K562 (cell line): ENCODE results near the gene BCAP31. TPM values are rescaled to one million over a fixed set of nuclear protein-coding genes. Genes with fewer than 3 reads are reported as not detected.

Source experiments
- ATAC-seq: fragments of 200-7000 bp; cut with Tn5 transposase; 3 replicates; pipeline ENCODE4 v1.9.1; 2020; ENCODE audit warnings: moderate library complexity
- BruUV-seq: library from RNA; stranded (reverse); fragments of 400-500 nt; replicated peaks from 2 replicates; lab custom pipeline; 2021; lab: Mats Ljungman, UMichigan
- CTCF ChIA-PET: fragments of 300-600 bp; formaldehyde crosslinking; extraction: SDS; loops from one replicate; lab custom pipeline; 2021; ENCODE audit warnings: low intra/inter-chr PET ratio; lab: Yijun Ruan, JAX
- POLR2A ChIA-PET: fragments of 300-600, 350-650 bp; sonication (Branson Sonifier 250); formaldehyde crosslinking; extraction: SDS; loops from one replicate; lab custom pipeline; 2021; ENCODE audit warnings: antibody characterized with exemption, inconsistent platforms; lab: Yijun Ruan, JAX
- DNase-seq, 4 experiments: peaks; one replicate each; pipeline versions ENCODE4 v3.0.0 to v3.0.0-alpha.2; 2011 to 2018; ENCODE audit warnings: low spot score in 3 of 4, mixed read lengths in 3 of 4; ENCODE audit errors: extremely low read depth in 1 of 4
- FAIRE-seq: peaks from 2 replicates; lab custom pipeline; 2011; peaks lifted over from hg19 to GRCh38; lab: Jason Lieb, UNC
- H2AFZ ChIP-seq: 2 replicates; pipeline ENCODE4 v1.6.0; 2011; ENCODE audit warnings: low read depth, low read length, control low read depth, inconsistent platforms
- H3K27ac ChIP-seq: fragments of 200-600 bp; 3 replicates; pipeline ENCODE4 v1.8.0; 2011; ENCODE audit warnings: low read depth, mild to moderate bottlenecking, control low read depth, inconsistent platforms, low read length, moderate library complexity, mixed read lengths; ENCODE audit errors: extremely low read depth
- H3K27me3 ChIP-seq, 2 experiments: fragments of 300-600 bp in 1 of 2; 2 replicates in 1 of 2; 3 replicates in 1 of 2; pipeline versions ENCODE4 v1.6.0 to v1.8.0; 2011; ENCODE audit warnings: inconsistent platforms in 2 of 2, low read length in 2 of 2, mild to moderate bottlenecking in 1 of 2, mixed read lengths in 1 of 2, moderate library complexity in 1 of 2; ENCODE audit not compliant: control insufficient read depth in 2 of 2, insufficient read depth in 2 of 2
- H3K36me3 ChIP-seq: fragments of 300-600 bp; 3 replicates; pipeline ENCODE4 v1.8.0; 2011; ENCODE audit warnings: mild to moderate bottlenecking, low read length, inconsistent platforms; ENCODE audit not compliant: control insufficient read depth, insufficient read depth
- H3K4me1 ChIP-seq, 2 experiments: fragments of 200-600 bp in 1 of 2; replicated peaks in 1 of 2; 2 replicates in 1 of 2; 3 replicates in 1 of 2; pipeline versions ENCODE4 v1.5.1 to v1.8.0; 2011; ENCODE audit warnings: inconsistent platforms in 2 of 2, low read length in 2 of 2, mild to moderate bottlenecking in 1 of 2, mixed read lengths in 1 of 2, moderate library complexity in 1 of 2; ENCODE audit not compliant: control insufficient read depth in 2 of 2, insufficient read depth in 2 of 2
- H3K4me2 ChIP-seq: 2 replicates; pipeline ENCODE4 v1.6.1; 2011; ENCODE audit warnings: low read length, control low read depth, inconsistent platforms, mixed read lengths; ENCODE audit not compliant: insufficient read depth
- H3K4me3 ChIP-seq: fragments of 200-600 bp; sonication (generic), shearing (Covaris generic); 2 replicates; pipeline ENCODE4 v1.5.1; 2016; ENCODE audit warnings: control low read depth, inconsistent platforms
- H3K79me2 ChIP-seq: fragments of 200-600 bp; 3 replicates; pipeline ENCODE4 v1.8.0; 2011; ENCODE audit warnings: low read length, inconsistent platforms; ENCODE audit not compliant: control insufficient read depth, insufficient read depth
- H3K9ac ChIP-seq, 2 experiments: 2 replicates each; pipeline versions ENCODE4 v1.6.0 to v1.6.1; 2011; ENCODE audit warnings: low read depth in 2 of 2, low read length in 2 of 2, control low read depth in 1 of 2, inconsistent platforms in 1 of 2, mild to moderate bottlenecking in 1 of 2, mixed read lengths in 1 of 2; ENCODE audit not compliant: insufficient read depth in 1 of 2
- H3K9me1 ChIP-seq: one replicate; pipeline ENCODE4 v1.6.0; 2011; ENCODE audit warnings: inconsistent platforms, mild to moderate bottlenecking, low read length, moderate library complexity; ENCODE audit not compliant: control insufficient read depth, insufficient read depth
- H3K9me3 ChIP-seq: replicated peaks from 2 replicates; pipeline ENCODE4 v1.5.1; 2011; ENCODE audit warnings: low read depth, low read length, inconsistent platforms; ENCODE audit not compliant: control insufficient read depth, insufficient read depth
- H4K20me1 ChIP-seq: replicated peaks from 2 replicates; pipeline ENCODE4 v1.6.1; 2011; ENCODE audit warnings: low read length, inconsistent platforms, mixed read lengths; ENCODE audit not compliant: control insufficient read depth, insufficient read depth
- BRCA1 ChIP-seq, 2 experiments: fragments of 450-650 bp in 1 of 2; sonication (generic) in 1 of 2; formaldehyde crosslinking in 1 of 2; IDR thresholded peaks; 2 replicates each; pipeline versions ENCODE4 v1.5.0 to v1.6.1; 2017 to 2020; ENCODE audit warnings: mild to moderate bottlenecking in 1 of 2, missing genetic modification reagents in 1 of 2
- EP400 ChIP-seq: fragments of 450-650 bp; IDR thresholded peaks from 2 replicates; pipeline ENCODE4 v1.6.1; 2017; ENCODE audit warnings: antibody characterized with exemption, mild to moderate bottlenecking, moderate library complexity
- ETV5 ChIP-seq: sonication (generic); formaldehyde crosslinking; IDR thresholded peaks from 2 replicates; pipeline ENCODE4 v1.4.0; 2020; ENCODE audit warnings: low read depth, mild to moderate bottlenecking, missing genetic modification reagents
- KLF6 ChIP-seq: fragments of 250-450 bp; sonication (Bioruptor Pico); IDR thresholded peaks from 2 replicates; pipeline ENCODE4 v1.4.0; 2020; ENCODE audit warnings: mild to moderate bottlenecking, moderate library complexity, borderline replicate concordance
- NR3C1 ChIP-seq: sonication (generic); formaldehyde crosslinking; IDR thresholded peaks from 2 replicates; pipeline ENCODE4 v1.8.1; 2022; ENCODE audit warnings: missing genetic modification reagents
- POLR2G ChIP-seq: fragments of 200-400 bp; formaldehyde crosslinking; IDR thresholded peaks from 2 replicates; pipeline ENCODE4 v1.6.1; 2017; ENCODE audit warnings: low read depth, mild to moderate bottlenecking, antibody characterized with exemption, low read length, moderate library complexity
- SMARCC2 ChIP-seq: fragments of 450-650 bp; IDR thresholded peaks from 2 replicates; pipeline ENCODE4 v1.6.1; 2017; ENCODE audit warnings: antibody characterized with exemption, moderate library complexity, mild to moderate bottlenecking, low read depth
- ZNF444 ChIP-seq: fragments of 250-450 bp; sonication (Bioruptor Pico); IDR thresholded peaks from 2 replicates; pipeline ENCODE4 v1.4.0; 2020; ENCODE audit warnings: mild to moderate bottlenecking, moderate library complexity
- WGBS: fragments of 100-300 bp; shearing (Covaris generic); methylation state at CpG from one replicate; pipeline ENCODE4 v1.1.6; 2016; ENCODE audit warnings: low coverage, mixed read lengths; ENCODE audit not compliant: insufficient coverage; ENCODE audit errors: missing lambda C conversion rate; 5-methylcytosine and 5-hydroxymethylcytosine counted together
- in situ Hi-C: fragments of 300-500 bp; cut with MboI; formaldehyde crosslinking; loops from 4 replicates; pipeline ENCODE4 v1.15.0; 2018; ENCODE audit warnings: inconsistent platforms, mixed read lengths
- intact Hi-C: fragments of 100-400 bp; cut with micrococcal nuclease; formaldehyde crosslinking; loops from 2 replicates; pipeline ENCODE4 v1.14.2; 2022
- polyA plus RNA-seq, 8 experiments: library from polyadenylated mRNA; depleted of rRNA in 4 of 8; stranded (reverse) in 5 of 8; unstranded in 3 of 8; fragments of >200 nt; fragmentation: Nextera tagmentation in 2 of 8; fragmentation: Illumina TruSeq in 1 of 8; extraction: Ambion mirVana in 2 of 8; extraction: Trizol in 1 of 8; gene quantifications; 2 replicates each; pipeline versions ENCODE4 v1.2.1 to v1.2.3, GENCODE V29; 2011 to 2014; ENCODE audit warnings: inconsistent platforms in 1 of 8, missing spikeins in 1 of 8
- total RNA-seq, 7 experiments: library from RNA; depleted of rRNA in 6 of 7; stranded (reverse); fragments of >200 nt in 6 of 7; fragmentation: Illumina TruSeq in 2 of 7; extraction: Trizol in 2 of 7; gene quantifications; 2 replicates each; pipeline versions ENCODE4 v1.2.1 to v1.2.3, GENCODE V29; 2011 to 2021; ENCODE audit warnings: low replicate concordance in 1 of 7
- TF ChIP-seq, protein P1 (sequence below): fragments of 450-650 bp; IDR thresholded peaks from 2 replicates; pipeline ENCODE4 v1.6.1; 2018; ENCODE audit not compliant: partially characterized antibody
- TF ChIP-seq, protein P2 (sequence below): fragments of 450-650 bp; formaldehyde crosslinking; IDR thresholded peaks from 2 replicates; pipeline ENCODE4 v1.4.0; 2020; ENCODE audit warnings: mild to moderate bottlenecking, mixed read lengths

Gene BCAP31
- total and polyA plus RNA-seq, 9 of the 15 experiments (the other 6 are each of a cell fraction or from before 2014, with no cell fraction given) = 156 to 683 (median 188) TPM

DNA sequence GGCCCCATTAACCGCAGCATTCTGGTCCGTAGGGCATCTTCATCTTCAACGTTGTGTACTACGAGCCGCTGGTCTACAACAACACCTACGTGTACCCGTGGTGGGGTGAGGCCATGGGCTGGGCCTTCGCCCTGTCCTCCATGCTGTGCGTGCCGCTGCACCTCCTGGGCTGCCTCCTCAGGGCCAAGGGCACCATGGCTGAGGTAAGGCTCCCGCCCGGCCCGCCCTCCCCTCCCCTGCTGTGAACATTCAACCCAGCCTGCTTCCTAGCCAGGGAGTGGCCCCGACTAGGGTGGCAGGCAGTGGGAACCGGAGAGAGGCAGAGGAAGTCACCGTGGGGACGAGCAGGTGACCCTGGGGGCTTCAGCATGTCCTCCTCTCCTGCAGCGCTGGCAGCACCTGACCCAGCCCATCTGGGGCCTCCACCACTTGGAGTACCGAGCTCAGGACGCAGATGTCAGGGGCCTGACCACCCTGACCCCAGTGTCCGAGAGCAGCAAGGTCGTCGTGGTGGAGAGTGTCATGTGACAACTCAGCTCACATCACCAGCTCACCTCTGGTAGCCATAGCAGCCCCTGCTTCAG lies 29.4 kb downstream of the BCAP31 start:
- H3K9me3 ChIP-seq = no peaks in the 10 kb centered on the region
- H3K9me1 ChIP-seq = peaks cover 4% of the 10 kb centered on the region
- H3K27ac ChIP-seq = no peak overlapping the region
- in situ Hi-C loops = no loop called here
- CTCF ChIA-PET = no interaction called here
- H3K4me1 ChIP-seq = peaks cover 5 to 59% of the 10 kb centered on the region in 2 experiments; a peak in 4 of 5 replicates
- DNase-seq (no peak), ATAC-seq (no peak), FAIRE-seq (no peak)
- H3K9ac ChIP-seq = no peak overlapping the region; a peak in 1 of 4 replicates
- H3K4me2 ChIP-seq = no peak overlapping the region
- no peaks in the 10 kb centered on the region for H3K27me3 ChIP-seq
- POLR2A ChIA-PET = interaction anchor here (1.6 kb wide), 1 partner anchor 14 kb away, joined by 4 read pairs; no protein-coding TSS in a partner anchor
- H3K36me3 ChIP-seq = peaks cover 69% of the 10 kb centered on the region; the same call in 1 of the 3 replicates
- H2AFZ ChIP-seq = no peak overlapping the region
- 52% methylated on average over 5 of the region's 23 CpGs for WGBS
- peaks cover 12% of the 10 kb centered on the region for H4K20me1 ChIP-seq
- peaks cover 24% of the 10 kb centered on the region for H3K79me2 ChIP-seq
- intact Hi-C loops = no loop called here
- BruUV-seq = no TSS peak
- no peak overlapping the region for H3K4me3 ChIP-seq
- TF ChIP-seq ZNF444 (CRISPR knock-in tag) = no peak
- no peak for TF ChIP-seq SMARCC2
- no peak for TF ChIP-seq KLF6 (CRISPR knock-in tag)
- TF ChIP-seq, protein P1, sequence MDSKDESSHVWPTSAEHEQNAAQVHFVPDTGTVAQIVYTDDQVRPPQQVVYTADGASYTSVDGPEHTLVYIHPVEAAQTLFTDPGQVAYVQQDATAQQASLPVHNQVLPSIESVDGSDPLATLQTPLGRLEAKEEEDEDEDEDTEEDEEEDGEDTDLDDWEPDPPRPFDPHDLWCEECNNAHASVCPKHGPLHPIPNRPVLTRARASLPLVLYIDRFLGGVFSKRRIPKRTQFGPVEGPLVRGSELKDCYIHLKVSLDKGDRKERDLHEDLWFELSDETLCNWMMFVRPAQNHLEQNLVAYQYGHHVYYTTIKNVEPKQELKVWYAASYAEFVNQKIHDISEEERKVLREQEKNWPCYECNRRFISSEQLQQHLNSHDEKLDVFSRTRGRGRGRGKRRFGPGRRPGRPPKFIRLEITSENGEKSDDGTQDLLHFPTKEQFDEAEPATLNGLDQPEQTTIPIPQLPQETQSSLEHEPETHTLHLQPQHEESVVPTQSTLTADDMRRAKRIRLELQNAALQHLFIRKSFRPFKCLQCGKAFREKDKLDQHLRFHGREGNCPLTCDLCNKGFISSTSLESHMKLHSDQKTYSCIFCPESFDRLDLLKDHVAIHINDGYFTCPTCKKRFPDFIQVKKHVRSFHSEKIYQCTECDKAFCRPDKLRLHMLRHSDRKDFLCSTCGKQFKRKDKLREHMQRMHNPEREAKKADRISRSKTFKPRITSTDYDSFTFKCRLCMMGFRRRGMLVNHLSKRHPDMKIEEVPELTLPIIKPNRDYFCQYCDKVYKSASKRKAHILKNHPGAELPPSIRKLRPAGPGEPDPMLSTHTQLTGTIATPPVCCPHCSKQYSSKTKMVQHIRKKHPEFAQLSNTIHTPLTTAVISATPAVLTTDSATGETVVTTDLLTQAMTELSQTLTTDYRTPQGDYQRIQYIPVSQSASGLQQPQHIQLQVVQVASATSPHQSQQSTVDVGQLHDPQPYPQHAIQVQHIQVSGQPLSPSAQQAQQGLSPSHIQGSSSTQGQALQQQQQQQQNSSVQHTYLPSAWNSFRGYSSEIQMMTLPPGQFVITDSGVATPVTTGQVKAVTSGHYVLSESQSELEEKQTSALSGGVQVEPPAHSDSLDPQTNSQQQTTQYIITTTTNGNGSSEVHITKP = no peak
- no peak for TF ChIP-seq NR3C1 (CRISPR knock-in tag)
- peak; percentile 52 for TF ChIP-seq POLR2G
- TF ChIP-seq, protein P2, sequence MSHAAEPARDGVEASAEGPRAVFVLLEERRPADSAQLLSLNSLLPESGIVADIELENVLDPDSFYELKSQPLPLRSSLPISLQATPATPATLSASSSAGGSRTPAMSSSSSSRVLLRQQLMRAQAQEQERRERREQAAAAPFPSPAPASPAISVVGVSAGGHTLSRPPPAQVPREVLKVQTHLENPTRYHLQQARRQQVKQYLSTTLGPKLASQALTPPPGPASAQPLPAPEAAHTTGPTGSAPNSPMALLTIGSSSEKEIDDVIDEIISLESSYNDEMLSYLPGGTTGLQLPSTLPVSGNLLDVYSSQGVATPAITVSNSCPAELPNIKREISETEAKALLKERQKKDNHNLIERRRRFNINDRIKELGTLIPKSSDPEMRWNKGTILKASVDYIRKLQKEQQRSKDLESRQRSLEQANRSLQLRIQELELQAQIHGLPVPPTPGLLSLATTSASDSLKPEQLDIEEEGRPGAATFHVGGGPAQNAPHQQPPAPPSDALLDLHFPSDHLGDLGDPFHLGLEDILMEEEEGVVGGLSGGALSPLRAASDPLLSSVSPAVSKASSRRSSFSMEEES (CRISPR knock-in tag) = peak; percentile 36; the same call in 1 of the 2 replicates
- no peak for TF ChIP-seq EP400
- TF ChIP-seq BRCA1 (IDR thresholded peaks at IDR 0.05) = no peak
- TF ChIP-seq BRCA1 (CRISPR knock-in tag; IDR thresholded peaks at IDR 0.05) = no peak
- TF ChIP-seq ETV5 = no peak
